IMR-90 (cell line): ENCODE results near the gene POLD1. TPM values are rescaled to one million over a fixed set of nuclear protein-coding genes. Genes with fewer than 3 reads are reported as not detected.

Source experiments
- ATAC-seq: fragments of 200-7000 bp; cut with Tn5 transposase; 2 replicates; pipeline ENCODE4 v1.9.1; 2020; ENCODE audit warnings: low read depth, mild to moderate bottlenecking, moderate library complexity
- BruUV-seq: library from RNA; stranded (reverse); fragments of 400-500 nt; replicated peaks from 2 replicates; lab custom pipeline; 2021; lab: Mats Ljungman, UMichigan
- CTCF ChIA-PET: fragments of 300-600 bp; formaldehyde crosslinking; extraction: SDS; loops from one replicate; lab custom pipeline; 2021; ENCODE audit warnings: antibody characterized with exemption; lab: Yijun Ruan, JAX
- POLR2A ChIA-PET: fragments of 300-600 bp; sonication (Branson Sonifier 250); formaldehyde crosslinking; loops from one replicate; lab custom pipeline; 2022; ENCODE audit warnings: antibody characterized with exemption; ENCODE audit not compliant: unreplicated experiment; lab: Charles Lee
- DNase-seq: peaks from one replicate; pipeline ENCODE4 v3.0.0; 2013
- H2AFZ ChIP-seq: replicated peaks from 2 replicates; pipeline ENCODE3; 2013; ENCODE audit warnings: low read length, mild to moderate bottlenecking; ENCODE audit not compliant: poor library complexity
- H2AK5ac ChIP-seq: 2 replicates; pipeline ENCODE4 v1.6.1; 2013; ENCODE audit warnings: low read depth, low read length, inconsistent platforms
- H2AK9ac ChIP-seq: replicated peaks from 2 replicates; pipeline ENCODE3; 2013; ENCODE audit warnings: mild to moderate bottlenecking, low read depth, low read length, moderate library complexity; ENCODE audit not compliant: poor library complexity
- H2BK120ac ChIP-seq: 2 replicates; pipeline ENCODE4 v1.6.1; 2013; ENCODE audit warnings: low read depth, low read length, inconsistent platforms
- H2BK15ac ChIP-seq: 3 replicates; pipeline ENCODE4 v1.6.1; 2013; ENCODE audit warnings: low read depth, low read length, inconsistent platforms
- H2BK20ac ChIP-seq: 2 replicates; pipeline ENCODE4 v1.6.1; 2013; ENCODE audit warnings: low read depth, mild to moderate bottlenecking, inconsistent platforms, low read length, moderate library complexity
- H2BK5ac ChIP-seq: 2 replicates; pipeline ENCODE4 v1.6.1; 2013; ENCODE audit warnings: mild to moderate bottlenecking, low read depth, low read length, inconsistent platforms; ENCODE audit not compliant: poor library complexity, severe bottlenecking
- H3K14ac ChIP-seq: replicated peaks from 2 replicates; pipeline ENCODE4 v1.6.1; 2013; ENCODE audit warnings: low read depth, low read length, inconsistent platforms
- H3K18ac ChIP-seq: 2 replicates; pipeline ENCODE4 v1.6.1; 2013; ENCODE audit warnings: low read depth, low read length, control low read depth
- H3K23ac ChIP-seq: 2 replicates; pipeline ENCODE4 v1.6.1; 2013; ENCODE audit warnings: low read depth, low read length, inconsistent platforms
- H3K27ac ChIP-seq: 2 replicates; pipeline ENCODE4 v1.5.1; 2013; ENCODE audit warnings: mild to moderate bottlenecking, control low read depth, low read length; ENCODE audit not compliant: insufficient read depth
- H3K27me3 ChIP-seq: 2 replicates; pipeline ENCODE4 v1.6.1; 2013; ENCODE audit warnings: low read length; ENCODE audit not compliant: control insufficient read depth, insufficient read depth
- H3K36me3 ChIP-seq: 2 replicates; pipeline ENCODE4 v1.6.1; 2013; ENCODE audit warnings: low read length, mixed read lengths; ENCODE audit not compliant: control insufficient read depth, insufficient read depth
- H3K4ac ChIP-seq: 2 replicates; pipeline ENCODE4 v1.6.1; 2013; ENCODE audit warnings: low read depth, low read length, inconsistent platforms
- H3K4me1 ChIP-seq: 2 replicates; pipeline ENCODE4 v1.6.1; 2013; ENCODE audit warnings: low read length, mixed read lengths; ENCODE audit not compliant: control insufficient read depth, insufficient read depth
- H3K4me2 ChIP-seq: 2 replicates; pipeline ENCODE4 v1.6.1; 2013; ENCODE audit warnings: low read depth, mild to moderate bottlenecking, control low read depth, low read length, moderate library complexity
- H3K4me3 ChIP-seq: 2 replicates; pipeline ENCODE4 v1.5.1; 2013; ENCODE audit warnings: low read depth, mild to moderate bottlenecking, control low read depth, low read length, moderate library complexity; ENCODE audit not compliant: insufficient read depth
- H3K56ac ChIP-seq: 2 replicates; pipeline ENCODE4 v1.6.1; 2013; ENCODE audit warnings: low read length, inconsistent platforms; ENCODE audit not compliant: insufficient read depth; ENCODE audit errors: extremely low read depth
- H3K79me1 ChIP-seq, 2 experiments: 2 replicates each; pipeline ENCODE4 v1.6.1; 2013; ENCODE audit warnings: low read length in 2 of 2, inconsistent platforms in 1 of 2, low read depth in 1 of 2
- H3K9ac ChIP-seq: 2 replicates; pipeline ENCODE4 v1.6.1; 2013; ENCODE audit warnings: low read depth, low read length, control low read depth
- H3K9me1 ChIP-seq: 2 replicates; pipeline ENCODE4 v1.6.1; 2013; ENCODE audit warnings: low read length, inconsistent platforms; ENCODE audit not compliant: insufficient read depth
- H3K9me3 ChIP-seq: 2 replicates; pipeline ENCODE4 v1.6.1; 2013; ENCODE audit warnings: low read length; ENCODE audit not compliant: control insufficient read depth, insufficient read depth
- H4K20me1 ChIP-seq: 2 replicates; pipeline ENCODE4 v1.6.1; 2013; ENCODE audit warnings: low read length, inconsistent platforms; ENCODE audit not compliant: insufficient read depth
- H4K5ac ChIP-seq: 2 replicates; pipeline ENCODE4 v1.6.1; 2013; ENCODE audit warnings: mild to moderate bottlenecking, low read depth, low read length, control low read depth
- H4K8ac ChIP-seq, 2 experiments: 2 replicates each; pipeline ENCODE4 v1.6.1; 2013; ENCODE audit warnings: low read depth in 2 of 2, low read length in 2 of 2, control low read depth in 1 of 2, inconsistent platforms in 1 of 2
- H4K91ac ChIP-seq: 2 replicates; pipeline ENCODE4 v1.6.1; 2013; ENCODE audit warnings: low read depth, low read length, inconsistent platforms; ENCODE audit not compliant: insufficient read depth
- BHLHE40 ChIP-seq: fragments of 150-350 bp; IDR thresholded peaks from 2 replicates; pipeline ENCODE4 v1.6.1; 2016; ENCODE audit warnings: mild to moderate bottlenecking, low read depth, low read length
- CHD1 ChIP-seq: IDR thresholded peaks from 2 replicates; pipeline ENCODE4 v1.6.1; 2012; ENCODE audit warnings: low read depth, low read length, improper control_type of control experiment
- ELK1 ChIP-seq: fragments of 150-350 bp; IDR thresholded peaks from 2 replicates; pipeline ENCODE4 v1.6.1; 2016; ENCODE audit warnings: low read depth, mild to moderate bottlenecking, low read length, moderate library complexity, borderline replicate concordance
- MAFK ChIP-seq: IDR thresholded peaks from 2 replicates; pipeline ENCODE4 v1.6.1; 2012; ENCODE audit warnings: low read depth, low read length, improper control_type of control experiment
- NFE2L2 ChIP-seq: fragments of 150-350 bp; IDR thresholded peaks from 2 replicates; pipeline ENCODE4 v1.6.1; 2016; ENCODE audit warnings: low read depth, mild to moderate bottlenecking, low read length
- SMC3 ChIP-seq: fragments of 150-350 bp; IDR thresholded peaks from 2 replicates; pipeline ENCODE4 v1.6.1; 2016; ENCODE audit warnings: low read depth, mild to moderate bottlenecking, antibody characterized with exemption, low read length, moderate library complexity
- WGBS, 2 experiments: methylation state at CpG; one replicate each; pipeline versions ENCODE4 v1.1.5 to v1.1.7; 2013; ENCODE audit warnings: missing lambda C conversion rate in 2 of 2; ENCODE audit not compliant: insufficient read length in 1 of 2; ENCODE audit errors: extremely low coverage in 2 of 2; 5-methylcytosine and 5-hydroxymethylcytosine counted together
- dilution Hi-C: fragments of 300-500 bp; cut with HindIII; formaldehyde crosslinking; loops from one replicate; pipeline ENCODE4 v1.14.3; 2018; ENCODE audit warnings: low sequenced_read_pairs; ENCODE audit not compliant: unreplicated experiment
- in situ Hi-C: fragments of 300-500 bp; cut with MboI; formaldehyde crosslinking; loops from 3 replicates; pipeline ENCODE4 v1.14.3; 2019; ENCODE audit warnings: low sequenced_read_pairs, inconsistent platforms, mixed read lengths
- intact Hi-C: fragments of 100-400 bp; cut with micrococcal nuclease; formaldehyde crosslinking; loops from 2 replicates; pipeline ENCODE4 v1.10.0; 2022
- polyA plus RNA-seq, 3 experiments: library from polyadenylated mRNA; depleted of rRNA; stranded (reverse); fragments of >200 nt; gene quantifications; 2 replicates each; pipeline ENCODE4 v1.2.3, GENCODE V29; 2012; ENCODE audit warnings: low replicate concordance in 1 of 3
- total RNA-seq: library from RNA; depleted of rRNA; stranded (reverse); fragments of >200 nt; gene quantifications from 2 replicates; pipeline ENCODE4 v1.2.3, GENCODE V29; 2012

POLD1 gene
- total and polyA plus RNA-seq, 2 of the 4 experiments (the other 2 are of a cell fraction) = 13.8 to 28.9 TPM

GRCh38 chr19:50413531-50413930 is 29.4 kb downstream of the POLD1 start:
- POLR2A ChIA-PET = no interaction called here
- Histone ChIP-seq H3K9me3 (no peaks in the 10 kb centered on the region), H4K5ac (no peak overlapping the region), H2BK120ac (no peak overlapping the region), H3K4me1 (no peaks in the 10 kb centered on the region), H3K4me3 (no peak overlapping the region), H4K8ac (no peak overlapping the region), H3K14ac (no peak overlapping the region), H3K56ac (no peak overlapping the region), H3K18ac (no peak overlapping the region), H3K79me1 (no peaks in the 10 kb centered on the region), H3K27me3 (peaks cover 2% of the 10 kb centered on the region; the same call in 1 of the 2 replicates), H2BK20ac (no peak overlapping the region), H2AK9ac (no peak overlapping the region), H3K23ac (no peak overlapping the region), H2BK15ac (no peak overlapping the region), H3K4ac (no peak overlapping the region), H3K9ac (no peak overlapping the region), H2AFZ (peak overlapping the region; percentile 32), H3K9me1 (no peaks in the 10 kb centered on the region), H3K27ac (no peak overlapping the region), H4K91ac (no peak overlapping the region), H2BK5ac (no peak overlapping the region), H3K36me3 (peaks cover 7% of the 10 kb centered on the region), H4K20me1 (no peaks in the 10 kb centered on the region), H3K4me2 (no peak overlapping the region), H2AK5ac (no peak overlapping the region)
- TF ChIP-seq ELK1 = no peak
- TF ChIP-seq NFE2L2 = no peak
- TF ChIP-seq BHLHE40 = no peak
- no peak for TF ChIP-seq SMC3
- no peak for TF ChIP-seq CHD1
- TF ChIP-seq MAFK = no peak
- CTCF ChIA-PET = no interaction called here
- DNase-seq = no peak
- ATAC-seq = no peak
- in situ Hi-C loops (no loop called here), dilution Hi-C loops (no loop called here), intact Hi-C loops (no loop called here)
- no TSS peak for BruUV-seq
- WGBS, 2 experiments = no CpG with 5 or more reads among the region's 21 CpGs
